NCI-H128 (cell line): ENCODE measurements around the gene ACSL5.
"Not testable (repeated sequence)": the region's sequence is repeated elsewhere in the genome, so short reads cannot be mapped to it uniquely, and the experiment has no call there.

Source experiments
- DNase-seq: peaks from one replicate; lab custom pipeline; 2025; ENCODE audit not compliant: unreplicated experiment; lab: John Stamatoyannopoulos, UW

ACSL5 gene

DNA sequence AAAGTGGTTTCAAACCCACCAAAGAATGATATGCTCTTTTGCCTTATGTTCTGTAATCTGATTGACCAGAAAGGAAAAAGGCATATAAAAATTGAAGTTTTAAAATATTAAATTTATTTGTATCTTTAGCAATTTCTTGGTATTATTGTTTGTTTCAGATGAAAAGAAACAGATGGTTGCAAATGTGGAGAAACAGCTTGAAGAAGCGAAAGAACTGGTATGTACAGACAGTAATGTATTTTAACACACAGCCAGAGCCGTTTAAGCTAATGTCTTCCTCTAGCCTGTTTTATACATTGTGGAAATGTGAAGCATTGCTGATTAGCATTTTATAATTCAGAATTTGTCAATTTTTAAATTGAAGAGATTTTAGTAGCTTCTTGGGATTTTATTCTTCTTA lies 86.5 kb downstream of the ACSL5 start:
- DNase-seq: no peak

DNA sequence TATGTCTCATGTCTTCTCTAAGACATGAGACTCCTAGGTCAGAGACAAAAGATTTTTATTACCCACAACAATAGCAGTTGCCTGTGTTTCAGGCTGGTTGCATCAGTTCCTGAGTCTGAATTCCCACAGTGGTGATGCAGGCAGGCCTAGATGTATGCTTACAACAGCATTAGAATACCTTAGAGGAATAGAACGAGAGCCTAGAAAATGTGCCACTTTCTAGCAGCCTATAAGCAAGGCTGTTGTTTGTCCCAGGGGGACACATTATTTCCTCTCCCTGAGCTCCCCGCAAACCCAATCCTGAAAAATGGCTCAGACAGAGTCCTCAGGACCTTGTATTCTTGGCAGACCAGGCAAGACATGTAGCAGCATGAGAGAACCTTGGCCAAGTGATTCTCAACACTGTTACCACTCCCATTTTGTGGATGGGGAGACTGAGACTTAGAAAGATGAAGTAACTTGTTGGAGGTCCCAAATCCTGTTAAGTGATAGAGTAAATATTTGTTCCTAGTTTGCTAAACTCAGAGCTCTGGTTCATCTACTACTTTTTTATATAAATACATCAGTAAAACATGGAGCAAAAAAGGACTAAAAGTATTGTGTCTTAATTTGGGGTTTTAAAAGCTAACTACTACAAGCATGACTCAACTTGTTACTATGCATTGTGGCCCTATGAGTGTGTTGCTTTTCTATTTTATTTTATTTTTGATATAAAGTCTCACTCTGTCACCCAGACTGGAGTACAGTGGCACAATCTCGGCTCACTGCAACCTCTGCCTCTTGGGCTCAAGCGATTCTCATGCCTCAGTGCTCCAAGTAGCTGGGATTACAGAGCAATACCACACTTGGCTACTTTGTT lies 87.3 kb downstream of the ACSL5 start:
- DNase-seq: no peak

DNA sequence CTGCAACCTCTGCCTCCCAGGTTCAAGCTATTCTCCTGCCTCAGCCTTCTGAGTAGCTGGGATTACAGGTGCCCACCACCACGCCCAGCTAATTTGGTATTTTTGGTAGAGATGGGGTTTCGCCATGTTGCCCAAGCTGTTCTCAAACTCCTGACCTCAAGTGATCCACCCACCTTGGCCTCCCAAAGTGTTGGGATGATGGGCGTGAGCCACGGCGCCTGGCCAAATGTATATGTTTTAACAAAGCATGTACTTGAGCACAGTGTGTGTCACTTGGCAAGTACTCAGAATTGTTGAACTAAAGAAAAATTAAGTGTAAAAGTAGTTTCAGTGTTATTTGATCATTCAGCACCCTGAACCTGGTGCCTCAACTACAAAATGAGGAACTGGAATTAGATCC lies 90.2 kb downstream of the ACSL5 start:
- DNase-seq: not testable (repeated sequence)

DNA sequence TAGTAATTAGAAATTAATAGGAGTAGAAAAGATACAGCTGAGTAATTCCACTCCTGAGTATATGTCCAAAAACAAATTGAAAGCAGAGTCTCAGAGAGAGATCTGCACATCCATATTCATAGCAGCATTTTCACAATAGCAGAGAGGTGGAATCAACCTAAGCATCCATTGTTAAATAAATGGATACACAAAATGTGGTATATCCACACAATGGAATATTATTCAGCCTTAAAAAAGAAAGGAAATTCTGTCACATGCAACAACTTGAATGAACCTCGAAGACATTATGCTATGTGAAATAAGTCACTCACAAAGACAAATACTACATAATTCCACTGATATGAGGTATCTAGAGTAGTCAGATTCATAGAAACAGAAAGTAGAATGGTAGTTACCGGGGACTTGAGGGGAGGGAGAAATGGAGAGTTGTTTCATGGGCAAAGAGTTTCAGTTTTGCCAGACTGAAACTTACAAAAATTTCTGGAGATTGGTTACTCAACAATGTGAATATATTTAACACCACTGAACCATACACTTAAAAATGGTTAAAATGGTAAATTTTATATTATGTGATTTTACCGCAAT lies 91.5 kb downstream of the ACSL5 start:
- DNase-seq: no peak

DNA sequence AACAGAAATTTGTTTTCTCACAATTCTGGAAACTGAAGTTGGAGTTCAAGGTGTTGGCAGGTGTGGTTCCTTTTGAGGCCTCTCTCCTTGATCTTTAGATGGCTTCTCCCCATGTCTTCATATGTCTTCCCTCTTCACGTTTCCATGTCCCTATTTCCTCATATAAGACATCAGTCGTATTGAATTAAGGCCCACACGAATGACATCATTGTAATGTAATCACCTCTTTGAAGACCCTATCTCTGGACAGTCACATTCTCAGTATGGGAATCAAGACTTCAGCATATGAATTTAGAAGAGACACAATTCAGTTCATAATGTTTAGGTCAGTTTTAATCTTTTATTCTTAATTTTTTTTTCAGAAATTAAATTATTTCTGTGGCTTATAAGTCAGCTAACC lies 92.9 kb downstream of the ACSL5 start:
- DNase-seq: no peak

DNA sequence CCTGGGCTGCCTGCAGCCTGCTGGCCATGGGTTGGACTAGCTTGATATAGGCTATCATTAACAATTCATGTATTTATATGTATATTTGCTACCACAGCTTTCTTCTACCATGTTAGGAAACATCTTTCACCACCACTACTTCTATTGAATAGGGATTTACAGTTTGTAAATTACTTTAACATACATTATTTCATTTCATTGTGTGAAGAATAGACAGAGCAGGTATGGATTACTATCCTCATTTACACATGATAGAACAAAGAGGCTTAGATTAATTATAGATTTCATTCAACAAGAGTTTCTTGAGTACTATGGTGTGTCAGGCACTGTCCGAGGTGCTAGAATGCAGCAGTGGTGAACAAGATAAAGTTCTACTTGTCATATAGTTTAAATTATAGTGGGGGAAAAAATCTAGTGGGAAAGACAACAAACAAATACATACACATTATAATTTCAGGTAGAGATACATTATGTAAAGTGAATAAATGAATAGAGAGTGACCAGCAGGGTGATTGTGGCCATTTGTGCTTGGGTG lies 93.7 kb downstream of the ACSL5 start:
- no peak for DNase-seq

DNA sequence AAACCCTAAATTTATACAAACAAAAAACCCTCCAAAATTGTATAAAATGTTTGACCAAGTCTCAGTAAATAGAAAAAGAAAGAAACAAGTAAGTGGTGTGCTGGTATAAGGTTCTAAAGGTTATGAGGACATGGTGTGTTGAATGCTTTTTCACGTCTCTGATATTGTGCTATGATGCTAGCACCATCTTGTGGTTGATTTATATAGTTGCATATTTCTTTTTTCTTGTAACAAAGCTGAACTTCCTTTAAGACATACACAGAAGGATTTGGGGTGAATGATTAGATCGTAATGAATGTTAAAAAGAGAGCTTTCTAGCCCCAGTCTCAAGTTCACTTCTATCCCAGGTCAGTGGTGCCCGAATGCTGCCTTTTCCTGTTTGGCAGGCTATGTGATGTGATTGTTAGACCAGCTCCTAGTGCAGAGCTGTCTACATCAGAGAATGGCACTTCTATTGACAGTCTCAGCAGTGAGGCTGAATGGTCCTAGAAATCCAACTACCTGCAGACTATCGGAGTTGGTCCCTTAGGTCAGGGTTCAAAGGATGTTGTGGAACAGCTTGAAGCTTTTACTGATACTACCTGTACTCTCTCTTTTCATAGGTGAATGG lies 98.1 kb downstream of the ACSL5 start:
- DNase-seq: no peak

DNA sequence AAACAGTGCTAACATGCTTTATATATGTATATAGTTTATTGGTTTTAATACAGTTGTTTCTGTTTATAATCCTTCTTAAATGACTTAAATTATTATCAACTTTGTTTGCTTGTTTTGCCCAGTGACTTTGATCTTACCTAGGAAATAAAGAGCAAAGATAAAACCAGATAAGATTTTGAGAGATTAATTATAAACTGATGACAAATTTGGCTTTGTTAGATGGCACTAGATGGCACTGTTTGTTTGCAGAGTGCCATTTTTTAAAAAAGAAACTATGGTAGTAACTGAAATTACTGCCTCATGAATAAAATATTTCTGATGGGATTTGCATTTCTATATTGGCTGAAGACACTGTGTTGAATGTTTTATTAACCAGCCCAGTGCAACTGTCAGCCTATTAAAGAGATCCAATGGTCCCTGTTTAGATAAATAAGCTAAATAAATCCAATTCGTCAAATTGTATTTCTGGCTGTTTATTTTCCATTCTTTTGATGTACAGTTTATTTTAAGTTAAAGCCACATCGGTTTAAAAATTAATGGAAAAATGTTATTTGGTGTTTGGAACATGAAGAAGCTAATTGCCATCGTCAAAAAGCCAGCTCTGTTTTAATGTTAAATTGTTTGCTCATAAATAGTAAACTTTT lies 101.8 kb downstream of the ACSL5 start:
- DNase-seq: no peak
